ENCODE data around the gene HAUS7. TPM values are rescaled to one million over a fixed set of nuclear protein-coding genes. Genes with fewer than 3 reads are reported as not detected.

The HAUS7 gene
- total and polyA plus RNA-seq, 2 of the 8 experiments (the other 6 are each of a cell fraction or from before 2014, with no cell fraction given) = 45.4 to 54.0 TPM

GRCh38 chrX:153448556-153449367 lies 21.6 kb downstream of the HAUS7 start (continued):
- TF ChIP-seq ATF2 (IDR thresholded peaks at IDR 0.05; ENCODE audit: low read length) (no peak), SUZ12 (IDR thresholded peaks at IDR 0.05; ENCODE audit: low read length) (no peak), TBP (IDR thresholded peaks at IDR 0.05; ENCODE audit: low read depth, low read length) (no peak), RBBP5 (IDR thresholded peaks at IDR 0.05; ENCODE audit: borderline replicate concordance, low read depth, low read length) (no peak), EP300 (IDR thresholded peaks at IDR 0.05; ENCODE audit: borderline replicate concordance in 1 of 2, low read depth in 2 of 2, low read length in 2 of 2) (no peak)
